ENCODE data around the gene NEK1.

DNA sequence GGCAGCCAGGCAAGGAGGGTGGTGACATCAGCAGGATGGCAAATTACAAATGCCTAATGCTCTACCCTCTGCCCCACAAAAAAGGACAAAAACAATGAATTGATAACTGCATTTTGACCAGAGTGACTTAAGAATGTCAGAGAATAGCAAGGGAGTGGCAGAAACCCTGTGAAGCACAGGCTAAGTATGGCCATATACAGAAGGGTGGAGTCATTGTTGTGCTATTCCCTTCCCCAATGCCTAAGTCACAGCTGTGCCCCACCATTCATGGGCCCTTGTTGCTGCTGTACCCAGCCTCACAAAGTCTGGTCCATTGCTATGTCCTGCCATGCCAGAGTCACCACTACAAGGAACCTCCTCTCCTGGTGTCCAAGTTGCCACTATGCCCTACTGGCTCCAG is 123.1 kb downstream of the NEK1 start:
- TF ChIP-seq, protein P1, sequence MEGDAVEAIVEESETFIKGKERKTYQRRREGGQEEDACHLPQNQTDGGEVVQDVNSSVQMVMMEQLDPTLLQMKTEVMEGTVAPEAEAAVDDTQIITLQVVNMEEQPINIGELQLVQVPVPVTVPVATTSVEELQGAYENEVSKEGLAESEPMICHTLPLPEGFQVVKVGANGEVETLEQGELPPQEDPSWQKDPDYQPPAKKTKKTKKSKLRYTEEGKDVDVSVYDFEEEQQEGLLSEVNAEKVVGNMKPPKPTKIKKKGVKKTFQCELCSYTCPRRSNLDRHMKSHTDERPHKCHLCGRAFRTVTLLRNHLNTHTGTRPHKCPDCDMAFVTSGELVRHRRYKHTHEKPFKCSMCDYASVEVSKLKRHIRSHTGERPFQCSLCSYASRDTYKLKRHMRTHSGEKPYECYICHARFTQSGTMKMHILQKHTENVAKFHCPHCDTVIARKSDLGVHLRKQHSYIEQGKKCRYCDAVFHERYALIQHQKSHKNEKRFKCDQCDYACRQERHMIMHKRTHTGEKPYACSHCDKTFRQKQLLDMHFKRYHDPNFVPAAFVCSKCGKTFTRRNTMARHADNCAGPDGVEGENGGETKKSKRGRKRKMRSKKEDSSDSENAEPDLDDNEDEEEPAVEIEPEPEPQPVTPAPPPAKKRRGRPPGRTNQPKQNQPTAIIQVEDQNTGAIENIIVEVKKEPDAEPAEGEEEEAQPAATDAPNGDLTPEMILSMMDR (IDR thresholded peaks at IDR 0.05) = no peak
- TF ChIP-seq EZH2 (IDR thresholded peaks at IDR 0.05; ENCODE audit: borderline replicate concordance, insufficient read depth, low read depth, low read length, poor library complexity, severe bottlenecking) = no peak

Measured in B cell (primary cell).